HG02885 (cell line): ENCODE measurements around the gene ROMO1.

Experiments
- ATAC-seq: cut with Tn5 transposase; IDR thresholded peaks from one replicate; pipeline ENCODE4 v1.9.1; 2021; ENCODE audit warnings: mild to moderate bottlenecking; ENCODE audit not compliant: unreplicated experiment, poor library complexity

ROMO1 gene

GRCh38 chr20:35699127-35699956 is at the start of gene ROMO1, which contains the start of gene NFS1:
TSS of gene ROMO1 (plus strand) at chr20:35699405. CDS start at chr20:35699633, 228 bp downstream.
TSS of gene NFS1 (minus strand) at chr20:35699352. CDS start at chr20:35699288, 64 bp downstream.
- peak; percentile 85 for ATAC-seq

GRCh38 chr20:35650632-35651031 is 48.6 kb upstream of the ROMO1 start:
- ATAC-seq, result no peak

GRCh38 chr20:35651958-35652357 is 47.2 kb upstream of the ROMO1 start:
- no peak for ATAC-seq

GRCh38 chr20:35652641-35653429 is 46.4 kb upstream of the ROMO1 start:
- ATAC-seq, result no peak

- no peak for ATAC-seq
Measured at GRCh38 chr20:35653430-35653734, 45.8 kb upstream of the ROMO1 start.

- no peak for ATAC-seq
Measured at GRCh38 chr20:35653893-35654292, 45.3 kb upstream of the ROMO1 start.

GRCh38 chr20:35654415-35654814 is 44.8 kb upstream of the ROMO1 start:
- ATAC-seq, result no peak

- ATAC-seq, result no peak
Measured at GRCh38 chr20:35657271-35657670, 41.9 kb upstream of the ROMO1 start.

- no peak for ATAC-seq
Measured at GRCh38 chr20:35660122-35660937, 38.9 kb upstream of the ROMO1 start.

GRCh38 chr20:35661053-35661452 is 38.2 kb upstream of the ROMO1 start:
- ATAC-seq, result no peak

- no peak for ATAC-seq
Measured at GRCh38 chr20:35661908-35662307, 37.3 kb upstream of the ROMO1 start.

- ATAC-seq, result no peak
Measured at GRCh38 chr20:35662551-35662950, 36.7 kb upstream of the ROMO1 start.

- ATAC-seq, result peak; percentile 31
Measured at GRCh38 chr20:35663516-35664465, 35.4 kb upstream of the ROMO1 start.

GRCh38 chr20:35664466-35665206 is 34.6 kb upstream of the ROMO1 start, which contains the start of the genes CPNE1 and RBM12:
TSS of gene CPNE1 (minus strand) at chr20:35664900. CDS start at chr20:35632923, 31,977 bp downstream.
TSS of gene RBM12 (minus strand) at chr20:35664900. CDS start at chr20:35655322, 9,578 bp downstream.
- peak; percentile 83 for ATAC-seq

- no peak for ATAC-seq
Measured at GRCh38 chr20:35665949-35666288, 33.3 kb upstream of the ROMO1 start.

- no peak for ATAC-seq
Measured at GRCh38 chr20:35669221-35669620, 30.0 kb upstream of the ROMO1 start.

GRCh38 chr20:35669681-35670080 is 29.5 kb upstream of the ROMO1 start:
- no peak for ATAC-seq

- ATAC-seq, result no peak
Measured at GRCh38 chr20:35673884-35674283, 25.3 kb upstream of the ROMO1 start.

- no peak for ATAC-seq
Measured at GRCh38 chr20:35674921-35675320, 24.3 kb upstream of the ROMO1 start.
